HG03378 (cell line): ENCODE measurements around the gene CDH11.

Experiments used
- ATAC-seq: cut with Tn5 transposase; IDR thresholded peaks from one replicate; pipeline ENCODE4 v1.9.1; 2021; ENCODE audit warnings: mild to moderate bottlenecking, moderate library complexity; ENCODE audit not compliant: unreplicated experiment

Gene CDH11

DNA sequence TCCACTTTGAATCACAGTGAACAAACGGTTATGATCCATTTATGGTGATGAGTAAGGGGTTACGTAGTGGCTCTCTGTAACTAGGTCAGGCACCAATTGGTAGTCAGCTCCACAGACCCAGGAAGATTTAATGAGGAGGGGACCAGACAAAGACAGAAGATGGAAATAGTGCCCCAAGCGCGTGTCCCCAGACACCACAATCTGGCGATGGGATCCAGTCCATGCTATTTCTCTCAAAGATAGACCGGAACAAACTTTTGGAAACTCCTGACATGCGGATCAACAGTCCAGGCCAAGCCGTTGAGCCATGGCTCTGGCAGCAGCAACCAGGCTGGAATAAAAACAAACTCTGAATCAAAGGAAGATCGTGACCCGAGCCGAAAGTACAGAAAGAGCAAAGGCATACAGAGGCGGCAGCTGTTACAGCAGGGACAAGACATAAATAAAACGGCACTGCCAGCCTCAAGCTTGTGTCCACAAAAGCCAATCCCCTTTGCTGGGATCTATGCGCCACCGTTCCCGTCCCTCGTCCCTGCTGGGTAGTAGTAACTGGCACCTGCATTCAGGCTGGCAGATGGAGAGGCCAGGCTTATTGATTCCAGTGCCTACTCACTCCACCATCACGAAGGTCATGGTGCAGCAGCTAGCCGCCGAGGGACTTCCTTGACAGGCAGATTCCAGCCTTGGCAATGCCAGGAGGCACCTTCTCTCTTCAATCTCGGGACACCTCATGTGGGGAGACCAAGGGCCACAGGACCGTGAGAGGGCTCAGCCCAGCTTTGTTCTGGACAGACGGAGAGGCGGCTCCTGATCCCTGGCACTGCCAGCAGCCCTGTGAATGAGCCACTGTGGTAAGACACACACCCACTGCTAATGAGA is 50.2 kb downstream of the CDH11 start:
- ATAC-seq = no peak

DNA sequence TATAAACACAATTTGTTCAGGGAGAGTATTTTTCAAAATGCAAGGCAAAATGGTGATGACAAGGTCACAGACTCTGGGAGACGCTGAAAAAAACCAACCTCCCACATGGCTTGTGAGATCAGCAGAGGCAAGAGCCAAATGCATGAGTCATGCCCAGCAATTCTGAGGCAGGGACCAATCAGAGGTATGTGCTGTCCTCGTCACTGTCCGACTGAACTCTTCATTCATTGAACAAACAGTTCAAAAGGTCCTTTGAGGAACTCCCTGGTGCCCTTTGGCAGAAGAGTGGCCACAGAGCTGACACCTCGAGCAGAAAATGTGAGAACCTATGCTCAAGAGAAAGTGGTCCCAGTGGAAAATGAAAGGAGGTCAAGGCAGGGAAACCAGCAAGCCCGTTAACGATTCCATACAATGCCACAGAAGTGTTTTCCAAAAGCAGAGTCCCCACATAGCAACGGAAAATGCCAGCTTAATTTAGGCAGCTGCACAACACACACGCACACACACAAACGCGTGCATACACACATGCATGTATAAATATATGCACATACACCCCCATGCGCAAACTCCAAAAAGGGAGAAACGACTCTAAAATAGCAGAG is 50.9 kb downstream of the CDH11 start:
- ATAC-seq = no peak

DNA sequence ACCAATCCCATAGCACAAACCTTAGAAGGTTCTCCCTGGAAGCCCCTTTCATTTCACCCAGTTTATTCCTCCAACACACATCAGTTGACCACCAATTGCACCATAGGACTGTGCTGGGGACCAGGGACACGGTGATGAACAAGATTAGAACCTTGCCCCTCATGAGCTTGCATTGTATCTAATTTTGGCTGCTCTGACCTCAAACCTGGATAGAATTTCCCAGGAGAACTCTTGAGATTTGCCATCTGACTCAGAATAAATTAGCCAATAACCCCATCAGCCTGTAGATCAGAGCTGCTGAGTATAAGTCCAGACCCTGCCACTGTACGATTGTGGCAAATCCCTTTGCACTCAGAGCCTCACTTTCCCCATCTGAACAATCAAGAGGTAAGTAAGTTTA is 52.1 kb downstream of the CDH11 start:
- ATAC-seq = no peak

DNA sequence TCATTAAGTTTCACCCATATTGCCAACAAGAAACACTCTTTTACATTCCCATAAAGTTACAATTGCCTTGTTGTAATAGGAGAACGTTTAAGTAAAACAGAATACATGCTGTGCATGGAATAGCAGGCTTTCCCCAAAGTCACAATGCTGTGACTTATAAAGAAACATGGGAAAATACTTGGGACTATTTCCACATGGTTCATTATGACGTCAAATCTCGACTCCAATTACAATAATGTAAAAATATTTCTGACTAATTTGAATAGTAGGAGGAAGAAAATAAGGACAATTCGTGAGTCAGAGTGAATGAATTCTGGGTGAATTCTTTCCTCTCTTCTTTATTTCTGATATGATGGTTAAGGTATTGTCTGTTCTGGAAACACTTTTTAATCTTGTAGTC is 52.8 kb downstream of the CDH11 start:
- ATAC-seq = no peak

- ATAC-seq = no peak
Measured at GRCh38 chr16:65068151-65068740, 53.6 kb downstream of the CDH11 start.

DNA sequence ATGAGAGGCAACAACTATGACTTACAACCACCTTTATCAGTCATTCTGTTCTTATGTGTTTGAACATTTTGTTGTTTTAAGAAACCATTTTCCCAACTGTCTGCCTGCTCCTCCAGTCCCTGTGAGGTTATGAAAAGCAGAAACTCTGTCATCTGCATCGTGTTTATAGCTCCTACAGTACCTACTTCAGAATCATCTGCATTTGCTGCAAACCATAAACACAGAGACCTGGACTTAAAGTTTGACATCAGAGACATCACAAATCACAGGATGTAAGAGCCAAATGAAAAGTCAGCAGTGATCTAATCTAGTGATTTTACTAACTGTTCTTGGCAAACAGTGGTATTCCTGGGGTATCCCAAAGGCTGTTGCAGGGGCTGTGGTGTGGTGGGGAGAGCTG is 55.2 kb downstream of the CDH11 start:
- no peak for ATAC-seq

- no peak for ATAC-seq
Measured at GRCh38 chr16:65065031-65065430, 56.8 kb downstream of the CDH11 start.

GRCh38 chr16:65064131-65064530 is 57.7 kb downstream of the CDH11 start:
- no peak for ATAC-seq

DNA sequence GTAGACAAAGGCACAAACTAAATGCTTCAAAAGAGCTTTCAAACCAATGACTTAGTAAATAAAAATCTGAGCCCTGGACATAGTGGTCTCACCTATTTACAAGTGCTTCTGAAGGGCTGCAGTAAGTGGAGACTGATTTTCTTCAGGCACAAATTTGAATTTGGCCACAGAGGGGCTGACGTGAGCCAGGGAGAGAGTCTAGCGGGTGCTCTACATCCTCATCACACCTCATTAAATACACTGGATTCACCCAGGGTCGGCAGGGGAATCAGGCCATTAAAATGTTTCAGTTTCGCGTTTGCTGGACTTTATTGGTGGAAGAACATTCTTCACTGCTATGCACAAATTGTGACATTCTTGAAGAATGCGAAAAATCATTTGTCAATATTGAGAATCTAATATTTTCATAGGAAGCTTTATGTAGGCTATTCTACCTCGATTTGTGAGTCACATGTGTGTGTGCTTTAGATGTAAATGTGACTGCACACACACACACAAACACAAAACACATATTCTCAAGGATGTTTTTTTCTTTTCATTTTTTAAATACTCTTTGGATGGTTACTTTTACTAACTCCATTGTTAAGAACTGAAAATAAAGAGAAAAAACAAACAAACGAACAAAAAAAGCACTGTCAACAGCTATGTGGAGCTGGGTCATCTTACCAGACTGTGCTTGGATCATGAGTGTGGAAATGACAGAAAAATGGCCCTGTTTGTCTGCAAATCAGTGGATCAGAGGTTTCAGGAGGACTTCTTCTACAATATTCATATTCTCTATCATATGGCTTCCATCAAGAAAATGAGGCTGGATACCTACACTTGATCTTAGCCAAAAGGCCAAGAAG is 58.9 kb downstream of the CDH11 start:
- ATAC-seq = no peak

GRCh38 chr16:65061935-65062518 is 59.8 kb downstream of the CDH11 start:
- ATAC-seq = no peak

DNA sequence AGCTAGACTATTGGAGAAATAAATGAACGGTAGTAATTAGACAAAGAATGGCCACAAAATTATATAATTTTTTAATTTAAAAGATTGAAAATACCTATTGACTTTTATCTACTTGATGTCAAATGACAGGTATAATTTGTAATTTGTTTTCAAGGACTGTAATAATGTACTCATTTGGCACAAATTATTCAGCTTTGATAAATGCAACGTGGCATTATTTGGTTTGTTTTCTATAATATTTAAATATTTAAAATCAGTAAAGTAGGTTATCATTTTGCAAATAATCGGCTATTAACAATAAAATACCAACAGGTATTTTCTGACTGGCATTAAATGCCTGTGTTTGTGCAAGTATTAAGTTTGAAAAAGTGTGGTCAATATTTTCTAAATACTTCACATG is 60.6 kb downstream of the CDH11 start:
- ATAC-seq = no peak

- no peak for ATAC-seq
Measured at GRCh38 chr16:65059406-65059980, 62.4 kb downstream of the CDH11 start.

- ATAC-seq = no peak
Measured at GRCh38 chr16:65057184-65057583, 64.7 kb downstream of the CDH11 start.

GRCh38 chr16:65054457-65054856 is 67.4 kb downstream of the CDH11 start:
- no peak for ATAC-seq

- ATAC-seq = no peak
Measured at GRCh38 chr16:65049679-65050078, 72.2 kb downstream of the CDH11 start.

- no peak for ATAC-seq
Measured at GRCh38 chr16:65045961-65046360, 75.9 kb downstream of the CDH11 start.

DNA sequence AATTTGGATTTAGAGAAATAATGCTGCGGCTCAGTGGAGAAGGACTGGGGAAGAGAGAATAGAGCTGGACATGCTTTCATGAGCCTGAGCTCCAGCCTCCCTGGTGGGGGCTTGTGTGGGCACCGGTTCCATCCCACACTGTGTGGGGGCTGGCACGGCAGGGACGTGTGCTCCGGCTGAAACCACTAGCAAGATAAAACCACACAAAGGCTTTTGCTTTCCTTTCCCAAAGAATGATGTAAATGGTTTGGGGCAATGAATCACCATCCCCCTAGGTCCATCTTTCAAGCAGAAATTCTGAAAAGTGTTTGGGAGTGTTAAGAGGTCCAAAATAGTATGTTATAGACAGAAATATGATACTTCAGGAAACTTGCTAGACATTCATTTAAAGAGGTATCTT is 77.0 kb downstream of the CDH11 start:
- ATAC-seq = no peak

DNA sequence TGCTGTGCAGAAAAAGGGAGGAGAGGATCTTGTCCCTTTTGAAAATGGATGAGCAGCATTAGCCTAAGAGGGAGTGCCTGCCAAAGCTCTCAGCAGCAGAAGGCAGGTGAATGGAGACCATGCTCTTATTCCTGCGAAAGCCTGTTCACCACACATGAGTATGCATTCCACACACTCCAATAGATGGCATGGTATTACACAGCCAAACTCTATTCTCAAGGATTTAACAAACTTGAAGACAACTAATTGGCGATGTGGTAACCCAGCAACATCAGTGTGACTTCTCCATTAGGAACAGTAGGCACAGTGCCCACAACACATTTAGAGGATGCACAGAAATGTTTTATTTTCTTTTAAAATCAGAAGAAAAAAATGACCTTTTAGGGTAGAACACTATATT is 77.8 kb downstream of the CDH11 start:
- ATAC-seq = no peak

DNA sequence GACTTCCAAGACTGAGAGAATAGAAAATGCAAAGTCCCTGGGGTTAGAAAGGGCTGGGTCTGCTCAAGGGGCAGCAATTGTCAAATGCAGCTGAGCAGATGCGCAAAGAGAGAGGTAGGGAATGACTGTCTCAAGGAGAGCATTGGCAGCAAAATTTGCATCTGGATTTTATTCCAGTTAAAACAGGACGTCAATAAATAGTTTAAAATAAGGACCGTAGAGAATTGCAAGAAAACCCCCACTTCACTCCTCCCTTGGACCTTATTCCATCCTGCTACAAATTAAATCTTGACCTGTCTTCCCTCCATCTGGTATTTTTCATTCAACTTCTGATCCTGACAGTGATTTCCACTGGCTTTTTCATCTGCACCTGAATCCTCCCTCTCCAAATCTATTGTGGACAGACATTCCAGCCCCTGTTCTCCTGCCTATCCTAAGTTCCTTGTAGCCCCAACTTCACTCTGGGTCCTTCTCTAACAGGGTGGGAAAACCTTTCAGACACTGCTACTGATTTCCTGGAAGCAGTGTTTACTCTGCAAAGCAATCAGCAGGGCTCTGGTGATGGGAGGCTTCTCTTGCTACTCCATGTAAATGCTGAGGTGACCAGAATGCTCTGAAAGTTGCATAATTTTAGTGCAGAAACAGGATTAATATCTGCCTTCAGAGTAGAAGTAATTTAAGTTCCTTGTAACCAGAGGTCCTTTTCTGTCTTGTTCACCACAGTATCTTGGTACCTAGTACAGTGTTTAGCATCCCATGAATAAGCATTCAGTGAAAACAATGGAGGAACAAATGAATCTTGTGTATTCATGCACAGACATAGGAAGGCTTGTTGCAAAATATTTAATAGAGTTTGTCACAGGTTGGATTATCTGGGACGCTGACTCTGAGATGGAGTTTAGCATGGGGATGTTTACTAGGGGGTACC is 79.2 kb downstream of the CDH11 start:
- ATAC-seq = no peak
